HepG2 (cell line): ENCODE data around the gene PLCXD1. TPM values are rescaled to one million over a fixed set of nuclear protein-coding genes. Genes with fewer than 3 reads are reported as not detected.

ENCODE experiments used
- ATAC-seq: fragments of 200-7000 bp; cut with Tn5 transposase; 3 replicates; pipeline ENCODE4 v1.9.1; 2020; ENCODE audit warnings: mild to moderate bottlenecking, moderate library complexity
- BruUV-seq: library from RNA; stranded (reverse); fragments of 400-500 nt; replicated peaks from 2 replicates; lab custom pipeline; 2021; lab: Mats Ljungman, UMichigan
- CTCF ChIA-PET: fragments of 300-600 bp; formaldehyde crosslinking; extraction: SDS; loops from one replicate; lab custom pipeline; 2021; ENCODE audit warnings: low total read pairs, inconsistent platforms, low intra/inter-chr PET ratio; lab: Yijun Ruan, JAX
- POLR2A ChIA-PET: fragments of 350-600 bp; sonication (Branson Sonifier 250); formaldehyde crosslinking; loops from one replicate; lab custom pipeline; 2020; ENCODE audit warnings: antibody characterized with exemption, inconsistent platforms; lab: Yijun Ruan, JAX
- DNase-seq: peaks from one replicate; pipeline ENCODE4 v3.0.0-alpha.2; 2015; ENCODE audit warnings: low spot score
- FAIRE-seq: peaks from 3 replicates; lab custom pipeline; 2011; peaks lifted over from hg19 to GRCh38; lab: Jason Lieb, UNC
- H2AFZ ChIP-seq: one replicate; pipeline ENCODE4 v1.6.1; 2011; ENCODE audit warnings: low read length, inconsistent platforms
- H3K27ac ChIP-seq: fragments of 300-600 bp; 3 replicates; pipeline ENCODE4 v1.8.0; 2011; ENCODE audit warnings: mixed run types, mild to moderate bottlenecking, mixed read lengths, low read length, inconsistent platforms; ENCODE audit not compliant: insufficient read depth; ENCODE audit errors: extremely low read length
- H3K27me3 ChIP-seq, 2 experiments: fragments of 200-600 bp in 1 of 2; 2 replicates in 1 of 2; 3 replicates in 1 of 2; pipeline versions ENCODE4 v1.6.0 to v1.8.0; 2011; ENCODE audit warnings: low read length in 2 of 2, mild to moderate bottlenecking in 2 of 2, moderate library complexity in 2 of 2, inconsistent platforms in 1 of 2; ENCODE audit not compliant: insufficient read depth in 2 of 2, control insufficient read depth in 1 of 2
- H3K36me3 ChIP-seq, 2 experiments: fragments of 200-600 bp in 1 of 2; replicated peaks in 1 of 2; 2 replicates in 1 of 2; 3 replicates in 1 of 2; pipeline versions ENCODE4 v1.5.1 to v1.8.0; 2011; ENCODE audit warnings: low read length in 2 of 2, inconsistent platforms in 1 of 2; ENCODE audit not compliant: insufficient read depth in 2 of 2, control insufficient read depth in 1 of 2
- H3K4me1 ChIP-seq: 2 replicates; pipeline ENCODE4 v1.5.1; 2012; ENCODE audit warnings: low read length, inconsistent platforms; ENCODE audit not compliant: insufficient read depth
- H3K4me2 ChIP-seq: 2 replicates; pipeline ENCODE4 v1.6.0; 2011; ENCODE audit warnings: low read depth, low read length, inconsistent platforms
- H3K4me3 ChIP-seq, 3 experiments: fragments of 200-600 bp in 1 of 3; sonication (generic), shearing (Covaris generic) in 1 of 3; replicated peaks in 1 of 3; 2 replicates each; pipeline ENCODE4 v1.5.1; 2011 to 2016; ENCODE audit warnings: low read length in 3 of 3, inconsistent platforms in 2 of 3, low read depth in 2 of 3, mild to moderate bottlenecking in 2 of 3, control low read depth in 1 of 3, mixed read lengths in 1 of 3; ENCODE audit not compliant: insufficient read depth in 1 of 3
- H3K79me2 ChIP-seq: one replicate; pipeline ENCODE4 v1.6.1; 2011; ENCODE audit warnings: low read length, inconsistent platforms; ENCODE audit not compliant: insufficient read depth
- H3K9ac ChIP-seq: 2 replicates; pipeline ENCODE4 v1.6.0; 2011; ENCODE audit warnings: mild to moderate bottlenecking, low read depth, low read length, inconsistent platforms; ENCODE audit not compliant: insufficient read depth
- H3K9me3 ChIP-seq: 2 replicates; pipeline ENCODE4 v1.5.1; 2012; ENCODE audit warnings: mild to moderate bottlenecking, low read length
- H4K20me1 ChIP-seq: 2 replicates; pipeline ENCODE4 v1.6.0; 2011; ENCODE audit warnings: inconsistent platforms, mild to moderate bottlenecking, low read length, moderate library complexity; ENCODE audit not compliant: insufficient read depth
- AGO1 ChIP-seq: fragments of 200-400 bp; formaldehyde crosslinking; IDR thresholded peaks from 2 replicates; pipeline ENCODE4 v1.6.1; 2017; ENCODE audit warnings: mild to moderate bottlenecking, low read depth, low read length, moderate library complexity; ENCODE audit not compliant: poor library complexity, severe bottlenecking
- AGO2 ChIP-seq: fragments of 200-400 bp; formaldehyde crosslinking; optimal IDR thresholded peaks from 2 replicates; pipeline ENCODE3; 2017; ENCODE audit warnings: mild to moderate bottlenecking, low read depth, low read length, moderate library complexity
- ELF1 ChIP-seq: sonication (generic); formaldehyde crosslinking; IDR thresholded peaks from 2 replicates; pipeline ENCODE4 v1.4.0; 2020; ENCODE audit warnings: missing genetic modification reagents
- HNF4A ChIP-seq: sonication (generic); formaldehyde crosslinking; IDR thresholded peaks from 2 replicates; pipeline ENCODE4 v1.4.0; 2020; ENCODE audit warnings: missing genetic modification reagents
- HOXA5 ChIP-seq: sonication (generic); formaldehyde crosslinking; IDR thresholded peaks from 2 replicates; pipeline ENCODE4 v1.4.0; 2020; ENCODE audit warnings: missing genetic modification reagents
- POLR2A ChIP-seq, 2 experiments: IDR thresholded peaks; 2 replicates each; pipeline ENCODE4 v1.6.1; 2011; ENCODE audit warnings: low read depth in 2 of 2, low read length in 2 of 2, mild to moderate bottlenecking in 1 of 2, moderate library complexity in 1 of 2; ENCODE audit not compliant: insufficient read depth in 1 of 2
- POLR2G ChIP-seq: fragments of 200-400 bp; formaldehyde crosslinking; IDR thresholded peaks from 2 replicates; pipeline ENCODE4 v1.6.1; 2018; ENCODE audit warnings: mild to moderate bottlenecking, low read depth, low read length, moderate library complexity
- RBFOX2 ChIP-seq: fragments of 200-400 bp; formaldehyde crosslinking; IDR thresholded peaks from 2 replicates; pipeline ENCODE4 v1.6.1; 2017; ENCODE audit warnings: low read depth, mild to moderate bottlenecking, low read length
- RBM22 ChIP-seq: fragments of 200-400 bp; formaldehyde crosslinking; optimal IDR thresholded peaks from 2 replicates; pipeline ENCODE3; 2017; ENCODE audit warnings: mild to moderate bottlenecking, low read length, moderate library complexity
- SMYD3 ChIP-seq: sonication (generic); formaldehyde crosslinking; IDR thresholded peaks from 2 replicates; pipeline ENCODE4 v1.8.1; 2023; ENCODE audit warnings: mild to moderate bottlenecking, missing genetic modification reagents
- XRCC5 ChIP-seq: fragments of 200-400 bp; formaldehyde crosslinking; optimal IDR thresholded peaks from 2 replicates; pipeline ENCODE3; 2017; ENCODE audit warnings: mild to moderate bottlenecking, low read length
- ZBTB38 ChIP-seq: sonication (generic); formaldehyde crosslinking; IDR thresholded peaks from 2 replicates; pipeline ENCODE4 v1.5.1; 2020; ENCODE audit warnings: mild to moderate bottlenecking, missing genetic modification reagents
- ZNF768 ChIP-seq: sonication (generic); formaldehyde crosslinking; IDR thresholded peaks from 2 replicates; pipeline ENCODE4 v1.4.0; 2020; ENCODE audit warnings: missing genetic modification reagents
- WGBS: methylation state at CpG from one replicate; pipeline ENCODE4 v1.1.6; 2017; ENCODE audit warnings: low lambda C conversion rate; 5-methylcytosine and 5-hydroxymethylcytosine counted together
- in situ Hi-C: cut with HindIII; loops from 2 replicates; pipeline ENCODE4 v1.10.0; 2017; ENCODE audit warnings: low pct_unique_long_range_greater_than_20kb; ENCODE audit not compliant: extremely low pct_ligation_motif_present
- intact Hi-C: fragments of 100-400 bp; cut with micrococcal nuclease; formaldehyde crosslinking; loops from one replicate; pipeline ENCODE4 v1.10.0; 2022; ENCODE audit not compliant: unreplicated experiment
- polyA plus RNA-seq, 8 experiments: library from polyadenylated mRNA; depleted of rRNA in 3 of 8; stranded (reverse) in 7 of 8; unstranded in 1 of 8; fragments of >200 nt; fragmentation: Illumina TruSeq in 4 of 8; extraction: Trizol in 4 of 8; gene quantifications; 2 replicates each; pipeline versions ENCODE4 v1.2.1 to v1.2.3, GENCODE V29; 2011 to 2016; ENCODE audit warnings: low read depth in 4 of 8, missing spikeins in 1 of 8, mixed read lengths in 1 of 8; ENCODE audit not compliant: insufficient read depth in 1 of 8
- total RNA-seq, 5 experiments: library from RNA; depleted of rRNA; stranded (reverse); fragments of >200 nt; fragmentation: Illumina TruSeq; extraction: Trizol; gene quantifications; 2 replicates each; pipeline ENCODE4 v1.2.3, GENCODE V29; 2016; ENCODE audit warnings: low read depth in 1 of 5
- TF ChIP-seq, protein P1 (sequence below): sonication (generic); formaldehyde crosslinking; IDR thresholded peaks from 2 replicates; pipeline ENCODE4 v1.5.1; 2020; ENCODE audit warnings: missing genetic modification reagents, mild to moderate bottlenecking, borderline replicate concordance
- TF ChIP-seq, protein P2 (sequence below): sonication (generic); formaldehyde crosslinking; IDR thresholded peaks from 2 replicates; pipeline ENCODE4 v1.5.1; 2020; ENCODE audit warnings: mild to moderate bottlenecking, missing genetic modification reagents, moderate library complexity
- TF ChIP-seq, protein P3 (sequence below), 2 experiments: fragments of 450-650 bp in 1 of 2; sonication (generic) in 1 of 2; formaldehyde crosslinking; IDR thresholded peaks; 2 replicates each; pipeline versions ENCODE4 v1.5.0 to v1.8.0; 2020 to 2022; ENCODE audit warnings: mild to moderate bottlenecking in 1 of 2, missing genetic modification reagents in 1 of 2

Gene PLCXD1
- total and polyA plus RNA-seq, 2 of the 13 experiments (the other 11 are each of a cell fraction or from before 2014, with no cell fraction given), result 87.7 to 153 TPM

DNA sequence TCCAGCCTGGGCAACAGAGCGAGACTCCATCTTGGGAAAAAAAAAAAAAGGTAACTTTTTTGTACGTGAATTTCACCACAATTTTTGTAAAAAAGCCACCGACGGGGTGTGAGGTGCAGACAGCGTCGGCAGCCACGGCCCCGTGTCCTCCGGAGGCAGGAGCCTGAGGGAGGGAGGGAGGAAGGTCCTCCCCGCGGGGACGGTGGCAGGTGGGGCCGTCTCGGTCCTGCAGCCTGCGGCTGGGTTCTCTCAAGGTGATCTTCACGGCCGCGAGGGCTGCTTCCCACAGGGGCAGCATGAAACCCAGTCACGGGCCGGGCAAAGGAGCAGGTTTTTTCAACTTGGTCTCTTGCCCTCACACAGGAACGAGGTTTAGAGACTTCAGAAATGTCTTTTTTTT lies 14.0 kb downstream of the PLCXD1 start (continued):
- no peak for TF ChIP-seq SMYD3 (CRISPR knock-in tag)
- TF ChIP-seq, protein P1, sequence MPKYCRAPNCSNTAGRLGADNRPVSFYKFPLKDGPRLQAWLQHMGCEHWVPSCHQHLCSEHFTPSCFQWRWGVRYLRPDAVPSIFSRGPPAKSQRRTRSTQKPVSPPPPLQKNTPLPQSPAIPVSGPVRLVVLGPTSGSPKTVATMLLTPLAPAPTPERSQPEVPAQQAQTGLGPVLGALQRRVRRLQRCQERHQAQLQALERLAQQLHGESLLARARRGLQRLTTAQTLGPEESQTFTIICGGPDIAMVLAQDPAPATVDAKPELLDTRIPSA (CRISPR knock-in tag), result no peak

DNA sequence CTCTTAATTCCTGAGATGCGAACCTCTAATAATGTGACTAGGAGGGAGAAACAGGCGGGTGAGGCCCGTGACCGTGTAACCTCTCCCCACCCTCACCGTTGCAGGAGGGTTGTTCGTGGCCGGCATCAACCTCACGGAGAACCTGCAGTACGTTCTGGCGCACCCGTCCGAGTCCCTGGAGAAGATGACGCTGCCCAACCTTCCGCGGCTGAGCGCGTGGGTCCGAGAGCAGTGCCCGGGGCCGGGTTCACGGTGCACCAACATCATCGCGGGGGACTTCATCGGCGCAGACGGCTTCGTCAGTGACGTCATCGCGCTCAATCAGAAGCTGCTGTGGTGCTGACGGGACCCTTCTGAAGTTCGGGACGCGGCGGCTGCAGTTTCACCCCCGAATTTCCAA lies 17.8 kb downstream of the PLCXD1 start:
- BruUV-seq, result no TSS peak
- 95% methylated on average over 31 of the region's 36 CpGs for WGBS
- H3K36me3 ChIP-seq, result peaks cover 15 to 38% of the 10 kb centered on the region in 2 experiments; a peak in 4 of 5 replicates

More for the DNA sequence above, 17.8 kb downstream of the PLCXD1 start:
- H3K27ac ChIP-seq, result no peak overlapping the region
- ATAC-seq (no peak), FAIRE-seq (no peak), DNase-seq (no peak)
- H3K9ac ChIP-seq, result no peak overlapping the region
- POLR2A ChIA-PET, result no interaction called here
- H3K4me1 ChIP-seq, result no peaks in the 10 kb centered on the region
- no peak overlapping the region for H3K4me3 ChIP-seq
- no peaks in the 10 kb centered on the region for H3K79me2 ChIP-seq
- TF ChIP-seq ZNF768 (CRISPR knock-in tag) (peak; percentile 10; the same call in 1 of the 2 replicates), ELF1 (no peak), POLR2G (peak; percentile 61; the same call in 1 of the 2 replicates), POLR2A (IDR thresholded peaks at IDR 0.05; ENCODE audit: insufficient read depth in 1 of 2, low read depth in 2 of 2, low read length in 2 of 2) (peak in 1 of 2 experiments; percentile 60; a peak in 1 of 4 replicates), AGO1 (peak; percentile 75), AGO2 (peak; percentile 97), HNF4A (CRISPR knock-in tag) (no peak), ZBTB38 (CRISPR knock-in tag) (0 out of 2 replicates have a peak, but pooled peaks have one; percentile 50), RBFOX2 (peak; percentile 86), RBM22 (peak; percentile 90), XRCC5 (no peak), HOXA5 (no peak)
- TF ChIP-seq, protein P2, sequence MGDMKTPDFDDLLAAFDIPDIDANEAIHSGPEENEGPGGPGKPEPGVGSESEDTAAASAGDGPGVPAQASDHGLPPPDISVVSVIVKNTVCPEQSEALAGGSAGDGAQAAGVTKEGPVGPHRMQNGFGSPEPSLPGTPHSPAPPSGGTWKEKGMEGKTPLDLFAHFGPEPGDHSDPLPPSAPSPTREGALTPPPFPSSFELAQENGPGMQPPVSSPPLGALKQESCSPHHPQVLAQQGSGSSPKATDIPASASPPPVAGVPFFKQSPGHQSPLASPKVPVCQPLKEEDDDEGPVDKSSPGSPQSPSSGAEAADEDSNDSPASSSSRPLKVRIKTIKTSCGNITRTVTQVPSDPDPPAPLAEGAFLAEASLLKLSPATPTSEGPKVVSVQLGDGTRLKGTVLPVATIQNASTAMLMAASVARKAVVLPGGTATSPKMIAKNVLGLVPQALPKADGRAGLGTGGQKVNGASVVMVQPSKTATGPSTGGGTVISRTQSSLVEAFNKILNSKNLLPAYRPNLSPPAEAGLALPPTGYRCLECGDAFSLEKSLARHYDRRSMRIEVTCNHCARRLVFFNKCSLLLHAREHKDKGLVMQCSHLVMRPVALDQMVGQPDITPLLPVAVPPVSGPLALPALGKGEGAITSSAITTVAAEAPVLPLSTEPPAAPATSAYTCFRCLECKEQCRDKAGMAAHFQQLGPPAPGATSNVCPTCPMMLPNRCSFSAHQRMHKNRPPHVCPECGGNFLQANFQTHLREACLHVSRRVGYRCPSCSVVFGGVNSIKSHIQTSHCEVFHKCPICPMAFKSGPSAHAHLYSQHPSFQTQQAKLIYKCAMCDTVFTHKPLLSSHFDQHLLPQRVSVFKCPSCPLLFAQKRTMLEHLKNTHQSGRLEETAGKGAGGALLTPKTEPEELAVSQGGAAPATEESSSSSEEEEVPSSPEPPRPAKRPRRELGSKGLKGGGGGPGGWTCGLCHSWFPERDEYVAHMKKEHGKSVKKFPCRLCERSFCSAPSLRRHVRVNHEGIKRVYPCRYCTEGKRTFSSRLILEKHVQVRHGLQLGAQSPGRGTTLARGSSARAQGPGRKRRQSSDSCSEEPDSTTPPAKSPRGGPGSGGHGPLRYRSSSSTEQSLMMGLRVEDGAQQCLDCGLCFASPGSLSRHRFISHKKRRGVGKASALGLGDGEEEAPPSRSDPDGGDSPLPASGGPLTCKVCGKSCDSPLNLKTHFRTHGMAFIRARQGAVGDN (CRISPR knock-in tag), result peak; percentile 38; the same call in 1 of the 2 replicates
- TF ChIP-seq, protein P3, sequence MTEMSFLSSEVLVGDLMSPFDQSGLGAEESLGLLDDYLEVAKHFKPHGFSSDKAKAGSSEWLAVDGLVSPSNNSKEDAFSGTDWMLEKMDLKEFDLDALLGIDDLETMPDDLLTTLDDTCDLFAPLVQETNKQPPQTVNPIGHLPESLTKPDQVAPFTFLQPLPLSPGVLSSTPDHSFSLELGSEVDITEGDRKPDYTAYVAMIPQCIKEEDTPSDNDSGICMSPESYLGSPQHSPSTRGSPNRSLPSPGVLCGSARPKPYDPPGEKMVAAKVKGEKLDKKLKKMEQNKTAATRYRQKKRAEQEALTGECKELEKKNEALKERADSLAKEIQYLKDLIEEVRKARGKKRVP (CRISPR knock-in tag; IDR thresholded peaks at IDR 0.05), result no peak
- no peak overlapping the region for H2AFZ ChIP-seq
- intact Hi-C loops (no loop called here), in situ Hi-C loops (no loop called here)
- H3K4me2 ChIP-seq, result no peak overlapping the region
- peaks cover 39% of the 10 kb centered on the region; the same call in 1 of the 2 replicates for H4K20me1 ChIP-seq
- H3K9me3 ChIP-seq, result no peaks in the 10 kb centered on the region
- CTCF ChIA-PET, result no interaction called here
- no peaks in the 10 kb centered on the region for H3K27me3 ChIP-seq
